A673 (cell line): ENCODE data around the gene LEP.

Experiments
- CTCF ChIP-seq: fragments of 300-800, 200-600 bp; sonication (generic); conservative IDR thresholded peaks from 2 replicates; pipeline ENCODE4 v1.5.1; 2017; ENCODE audit warnings: low read depth, mild to moderate bottlenecking, antibody characterized with exemption, low read length, moderate library complexity, mixed read lengths
- EZH2 ChIP-seq: fragments of 200-600 bp; sonication (generic); IDR thresholded peaks from 2 replicates; pipeline ENCODE4 v1.6.1; 2017; ENCODE audit warnings: borderline replicate concordance, low read depth, mild to moderate bottlenecking, mixed read lengths, antibody characterized with exemption, low read length; ENCODE audit not compliant: poor library complexity, severe bottlenecking

DNA sequence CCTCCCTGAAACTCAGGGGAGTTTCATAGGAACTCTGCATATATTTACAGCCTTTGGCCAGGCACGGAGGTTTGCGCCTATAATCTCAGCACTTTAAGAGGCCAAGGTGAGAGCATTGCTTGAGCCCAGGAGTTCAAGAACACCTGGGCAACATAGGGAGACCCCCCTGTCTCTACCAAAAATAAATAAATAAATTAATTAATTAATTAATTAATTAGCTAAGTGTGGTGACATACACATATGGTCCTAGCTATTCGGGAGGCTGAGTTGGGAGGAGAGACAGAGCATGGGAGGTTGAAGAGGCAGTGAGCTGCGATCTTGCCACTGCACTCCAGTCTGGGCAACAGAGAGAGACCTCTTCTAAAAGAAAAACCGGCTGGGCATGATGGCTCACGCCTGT lies 9.4 kb upstream of the LEP start:
- no peak for TF ChIP-seq CTCF
- no peak for TF ChIP-seq EZH2
